B cell (primary cell): ENCODE data around the gene COPS3. TPM values are rescaled to one million over a fixed set of nuclear protein-coding genes. Genes with fewer than 3 reads are reported as not detected.

Source experiments
- ATAC-seq: fragments of 200-7000 bp; cut with Tn5 transposase; one replicate; pipeline ENCODE4 v1.10.0; 2021; ENCODE audit warnings: low read depth, mild to moderate bottlenecking, moderate number of reproducible peaks, moderate library complexity
- CTCF ChIA-PET: fragments of 350-600 bp; sonication (Branson Sonifier 250); formaldehyde crosslinking; loops from one replicate; lab custom pipeline; 2021; ENCODE audit warnings: antibody characterized with exemption, inconsistent platforms; lab: Charles Lee
- POLR2A ChIA-PET: fragments of 350-600 bp; sonication (Branson Sonifier 250); formaldehyde crosslinking; loops from one replicate; lab custom pipeline; 2021; ENCODE audit warnings: antibody characterized with exemption; lab: Charles Lee
- DNase-seq: peaks from one replicate; pipeline ENCODE4 v3.0.0; 2013
- H2AFZ ChIP-seq: 2 replicates; pipeline ENCODE4 v1.6.1; 2012; ENCODE audit warnings: mild to moderate bottlenecking, low read depth, low read length; ENCODE audit not compliant: insufficient read depth, poor library complexity, severe bottlenecking
- H3K27ac ChIP-seq, 2 donors: 1 replicate in 1 of 2; 2 replicates in 1 of 2; pipeline ENCODE4 v1.5.1; 2012 to 2013; ENCODE audit warnings: low read length in 2 of 2, mild to moderate bottlenecking in 2 of 2, moderate library complexity in 1 of 2
- H3K27me3 ChIP-seq, 4 experiments: fragments of 200-600 bp in 1 of 4; sonication (generic) in 1 of 4; replicated peaks in 1 of 4; 1 replicate in 2 of 4; 2 replicates in 2 of 4; pipeline versions ENCODE4 v1.6.1 to v1.7.0; 2013 to 2016; ENCODE audit warnings: low read length in 3 of 4, mild to moderate bottlenecking in 2 of 4, mixed read lengths in 1 of 4, moderate library complexity in 1 of 4; ENCODE audit not compliant: insufficient read depth in 4 of 4, control insufficient read depth in 3 of 4; ENCODE audit errors: control extremely low read depth in 1 of 4
- H3K36me3 ChIP-seq, 2 experiments: replicated peaks in 1 of 2; 1 replicate in 1 of 2; 2 replicates in 1 of 2; pipeline versions ENCODE4 v1.6.1 to v1.7.1; 2013; ENCODE audit warnings: low read length in 1 of 2; ENCODE audit not compliant: insufficient read depth in 2 of 2, control insufficient read depth in 1 of 2; ENCODE audit errors: control extremely low read depth in 1 of 2, extremely low read depth in 1 of 2
- H3K4me1 ChIP-seq, 2 donors: fragments of 200-600 bp in 1 of 2; sonication (generic) in 1 of 2; 1 replicate in 1 of 2; 2 replicates in 1 of 2; pipeline versions ENCODE4 v1.5.1 to v1.6.1; 2013 to 2017; ENCODE audit warnings: low read length in 2 of 2; ENCODE audit not compliant: control insufficient read depth in 2 of 2, insufficient read depth in 2 of 2
- H3K4me2 ChIP-seq: replicated peaks from 2 replicates; pipeline ENCODE3; 2012; ENCODE audit warnings: mild to moderate bottlenecking, low read depth, low read length; ENCODE audit not compliant: poor library complexity, severe bottlenecking
- H3K4me3 ChIP-seq, 5 experiments: fragments of 200-600 bp in 1 of 5; sonication (generic) in 1 of 5; 1 replicate in 3 of 5; 2 replicates in 2 of 5; pipeline versions ENCODE4 v1.5.1 to v1.7.0; 2011 to 2016; ENCODE audit warnings: low read length in 4 of 5, mild to moderate bottlenecking in 4 of 5, low read depth in 2 of 5, control low read depth in 1 of 5, moderate library complexity in 1 of 5; ENCODE audit not compliant: insufficient read depth in 1 of 5; ENCODE audit errors: control extremely low read depth in 1 of 5, extremely low read depth in 1 of 5
- H3K79me2 ChIP-seq: fragments of 200-600 bp; sonication (generic); one replicate; pipeline ENCODE4 v1.6.0; 2016; ENCODE audit warnings: low read length; ENCODE audit not compliant: control insufficient read depth, insufficient read depth
- H3K9ac ChIP-seq: fragments of 200-600 bp; sonication (generic); 2 replicates; pipeline ENCODE4 v1.6.1; 2017; ENCODE audit warnings: mild to moderate bottlenecking, low read length, moderate library complexity
- H3K9me3 ChIP-seq, 3 donors: one replicate each; pipeline versions ENCODE4 v1.6.1 to v1.7.1; 2013; ENCODE audit warnings: low read length in 2 of 3; ENCODE audit not compliant: control insufficient read depth in 2 of 3, insufficient read depth in 1 of 3; ENCODE audit errors: control extremely low read depth in 1 of 3
- H4K20me1 ChIP-seq: 2 replicates; pipeline ENCODE4 v1.6.0; 2012; ENCODE audit warnings: mild to moderate bottlenecking, low read length; ENCODE audit not compliant: insufficient read depth, control insufficient read depth, poor library complexity, severe bottlenecking
- H3K27ac Mint-ChIP-seq: one replicate; pipeline ENCODE4 v1.8.0; 2021; ENCODE audit warnings: mixed read lengths
- H3K27me3 Mint-ChIP-seq: one replicate; pipeline ENCODE4 v1.8.0; 2021; ENCODE audit warnings: mixed read lengths
- H3K4me1 Mint-ChIP-seq: one replicate; pipeline ENCODE4 v1.8.0; 2021; ENCODE audit warnings: mixed read lengths
- H3K4me3 Mint-ChIP-seq: one replicate; pipeline ENCODE4 v1.8.0; 2021; ENCODE audit warnings: mixed read lengths
- H3K9me3 Mint-ChIP-seq: one replicate; pipeline ENCODE4 v1.8.0; 2022; ENCODE audit warnings: mixed read lengths; ENCODE audit not compliant: insufficient read depth
- EZH2 ChIP-seq: IDR thresholded peaks from 2 replicates; pipeline ENCODE4 v1.6.1; 2012; ENCODE audit warnings: borderline replicate concordance, low read depth, mild to moderate bottlenecking, moderate library complexity, low read length; ENCODE audit not compliant: insufficient read depth, poor library complexity, severe bottlenecking
- WGBS: methylation state at CpG from one replicate; pipeline ENCODE4 v1.1.5; 2013; ENCODE audit warnings: missing lambda C conversion rate; ENCODE audit not compliant: insufficient coverage; 5-methylcytosine and 5-hydroxymethylcytosine counted together
- intact Hi-C: fragments of 100-400 bp; cut with micrococcal nuclease; formaldehyde crosslinking; loops from one replicate; pipeline ENCODE4 v1.10.0; 2022
- polyA plus RNA-seq: library from polyadenylated mRNA; depleted of rRNA; stranded (reverse); fragments of >200 nt; gene quantifications from 2 replicates; pipeline ENCODE4 v1.2.3, GENCODE V29; 2012
- total RNA-seq, 2 donors: library from RNA; stranded (reverse); fragments of 120-200 nt in 1 of 2; gene quantifications; 1 replicate in 1 of 2; 2 replicates in 1 of 2; pipeline versions ENCODE4 v1.2.3 to v1.2.4, GENCODE V29; 2013 to 2022
- TF ChIP-seq, protein P1 (sequence below): fragments of 200-600 bp; IDR thresholded peaks from one replicate; pipeline ENCODE4 v1.8.0; 2022; ENCODE audit warnings: antibody characterized with exemption, mild to moderate bottlenecking

The COPS3 gene
- total and polyA plus RNA-seq, 2 donors (not counting 1 experiment from before 2014, with no cell fraction given) = 37.2 to 45.5 TPM

DNA sequence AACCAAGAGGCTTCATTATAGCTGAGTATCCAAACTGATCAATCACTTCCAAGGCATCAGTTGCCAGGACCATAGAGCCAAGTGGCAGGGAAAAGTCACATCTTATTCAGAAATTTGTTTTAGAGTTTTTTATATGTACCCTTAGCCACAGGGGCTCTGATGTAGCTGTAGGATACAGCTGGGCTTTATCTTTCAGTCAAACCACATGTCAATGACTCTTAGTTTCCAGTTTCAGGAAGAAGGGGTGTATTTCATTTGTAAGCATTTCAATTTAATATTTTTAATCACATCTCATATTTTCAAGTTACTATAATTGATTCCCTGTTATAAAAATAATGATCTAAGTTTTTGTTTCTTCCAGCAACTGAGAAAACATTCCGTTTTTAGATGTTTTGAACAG lies 41.2 kb downstream of the COPS3 start:
- Mint-ChIP-seq H3K4me1 (peaks cover 22% of the 10 kb centered on the region), H3K9me3 (no peaks in the 10 kb centered on the region), H3K27ac (no peak overlapping the region), H3K4me3 (no peak overlapping the region), H3K27me3 (no peaks in the 10 kb centered on the region)
- H3K9ac ChIP-seq = no peak overlapping the region
- no peaks in the 10 kb centered on the region for H3K9me3 ChIP-seq
- ChIA-PET POLR2A (no interaction called here), CTCF (interaction anchor here (0.7 to 0.8 kb wide), 2 partner anchors 8 to 127 kb away, joined by 3 read pairs; no protein-coding TSS in a partner anchor)
- intact Hi-C loops = loop anchor here (10.0 kb wide), 1 partner anchor 55 kb away; no protein-coding TSS in a partner anchor
- H3K27ac ChIP-seq = no peak overlapping the region
- H3K4me2 ChIP-seq = no peak overlapping the region
- ATAC-seq (no peak), DNase-seq (no peak)
- H2AFZ ChIP-seq = no peak overlapping the region
- H3K79me2 ChIP-seq = peaks cover 33% of the 10 kb centered on the region
- no peak for TF ChIP-seq EZH2
- TF ChIP-seq, protein P1, sequence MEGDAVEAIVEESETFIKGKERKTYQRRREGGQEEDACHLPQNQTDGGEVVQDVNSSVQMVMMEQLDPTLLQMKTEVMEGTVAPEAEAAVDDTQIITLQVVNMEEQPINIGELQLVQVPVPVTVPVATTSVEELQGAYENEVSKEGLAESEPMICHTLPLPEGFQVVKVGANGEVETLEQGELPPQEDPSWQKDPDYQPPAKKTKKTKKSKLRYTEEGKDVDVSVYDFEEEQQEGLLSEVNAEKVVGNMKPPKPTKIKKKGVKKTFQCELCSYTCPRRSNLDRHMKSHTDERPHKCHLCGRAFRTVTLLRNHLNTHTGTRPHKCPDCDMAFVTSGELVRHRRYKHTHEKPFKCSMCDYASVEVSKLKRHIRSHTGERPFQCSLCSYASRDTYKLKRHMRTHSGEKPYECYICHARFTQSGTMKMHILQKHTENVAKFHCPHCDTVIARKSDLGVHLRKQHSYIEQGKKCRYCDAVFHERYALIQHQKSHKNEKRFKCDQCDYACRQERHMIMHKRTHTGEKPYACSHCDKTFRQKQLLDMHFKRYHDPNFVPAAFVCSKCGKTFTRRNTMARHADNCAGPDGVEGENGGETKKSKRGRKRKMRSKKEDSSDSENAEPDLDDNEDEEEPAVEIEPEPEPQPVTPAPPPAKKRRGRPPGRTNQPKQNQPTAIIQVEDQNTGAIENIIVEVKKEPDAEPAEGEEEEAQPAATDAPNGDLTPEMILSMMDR = no peak
- H4K20me1 ChIP-seq = peaks cover 11% of the 10 kb centered on the region
- no peaks in the 10 kb centered on the region for H3K36me3 ChIP-seq
- H3K4me1 ChIP-seq = peaks cover 9 to 21% of the 10 kb centered on the region in 2 donors
- no peak overlapping the region for H3K4me3 ChIP-seq
- no peaks in the 10 kb centered on the region for H3K27me3 ChIP-seq
- 83% methylated on average over 1 of the region's 1 CpG for WGBS

DNA sequence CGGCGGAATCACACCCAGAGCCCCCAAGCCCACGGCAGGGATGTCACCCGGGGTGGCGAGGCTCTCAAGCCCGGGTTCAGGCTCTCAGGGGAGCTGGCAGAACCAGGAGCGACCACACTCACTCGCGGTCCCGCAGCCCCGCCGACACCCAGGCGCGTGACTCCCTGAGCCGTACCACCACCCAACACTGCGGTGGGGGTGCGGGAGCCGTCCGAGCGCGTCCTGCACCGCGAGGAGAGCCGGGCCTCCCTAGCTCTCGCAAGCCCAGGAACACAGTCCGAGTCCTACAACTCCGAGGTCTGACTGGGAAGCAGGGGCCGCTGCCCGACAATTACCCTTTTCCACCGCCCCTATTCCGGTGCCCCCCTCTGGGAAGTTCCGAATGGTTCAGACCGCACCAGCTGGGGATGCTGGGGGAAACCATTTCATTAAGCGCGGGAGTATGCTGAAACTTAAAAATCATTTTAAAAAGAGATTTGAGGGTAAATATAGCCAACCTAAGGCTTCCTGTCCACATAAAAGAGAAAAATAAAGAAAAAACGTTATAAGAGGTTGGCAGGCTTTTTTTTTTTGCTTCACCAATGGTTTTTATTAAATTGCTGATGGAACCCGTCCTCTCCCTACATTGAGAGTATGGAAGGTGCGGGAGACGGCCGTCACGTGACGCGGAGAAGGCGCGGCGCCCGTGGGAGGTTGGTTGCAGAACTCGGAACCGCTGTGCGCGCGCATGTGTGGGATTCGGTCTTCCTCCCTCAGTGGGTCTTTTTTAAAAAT lies 43.8 kb downstream of the COPS3 start, which contains the start of gene FLCN:
Gene FLCN (minus strand): TSS at position 143 of the 774 bp plus-strand sequence. CDS start 9,031 bp downstream, outside the sequence.
- no peaks in the 10 kb centered on the region for H3K27me3 Mint-ChIP-seq
- Histone ChIP-seq H3K4me1 (peaks cover 9 to 21% of the 10 kb centered on the region in 2 donors), H2AFZ (peak within 1 kb of the TSS; percentile 86), H3K9me3 (no peaks in the 10 kb centered on the region), H3K9ac (peak within 1 kb of the TSS; percentile 96), H3K4me3 (peak within 1 kb of the TSS; percentile 83 to 96 (median 91)), H3K36me3 (peaks cover 0 to 4% of the 10 kb centered on the region in 2 experiments), H3K27me3 (no peaks in the 10 kb centered on the region), H3K27ac (peak within 1 kb of the TSS; percentile 95 to 100), H3K79me2 (peaks cover 47% of the 10 kb centered on the region), H3K4me2 (peak within 1 kb of the TSS; percentile 94), H4K20me1 (peaks cover 11% of the 10 kb centered on the region)
- DNase-seq (peak; percentile 98), ATAC-seq (peak; percentile 89)
- peak within 1 kb of the TSS; percentile 99 for H3K27ac Mint-ChIP-seq
- POLR2A ChIA-PET = interaction anchor here (0.6 to 1.7 kb wide), 6 partner anchors 25 to 1618 kb away, joined by 3 to 8 read pairs (median 4); partner anchors contain the start of genes COPS3 and PLD6
- H3K4me3 Mint-ChIP-seq = peak within 1 kb of the TSS; percentile 91
- no peaks in the 10 kb centered on the region for H3K9me3 Mint-ChIP-seq
- peaks cover 24% of the 10 kb centered on the region for H3K4me1 Mint-ChIP-seq
- CTCF ChIA-PET = no interaction called here
- TF ChIP-seq, protein P1 = no peak
- TF ChIP-seq EZH2 = no peak
- 0% methylated on average over 43 of the region's 53 CpGs for WGBS
- intact Hi-C loops = loop anchor here (1.0 to 10.0 kb wide), 4 partner anchors 31 to 514 kb away; partner anchors contain the start of genes COPS3 and PLD6
